ENCODE results near the gene DISP3.

The DISP3 gene

GRCh38 chr1:11550664-11551283 lies 71.8 kb downstream of the DISP3 start:
- no peak for DNase-seq

GRCh38 chr1:11558276-11558675 lies 79.3 kb downstream of the DISP3 start:
- no peak for DNase-seq

GRCh38 chr1:11558871-11559590 lies 80.1 kb downstream of the DISP3 start:
- no peak for DNase-seq

GRCh38 chr1:11559591-11559970 lies 80.6 kb downstream of the DISP3 start:
- DNase-seq: no peak

- no peak for DNase-seq
Observed at GRCh38 chr1:11560061-11560460, 81.1 kb downstream of the DISP3 start.

- no peak for DNase-seq
Observed at GRCh38 chr1:11561740-11562139, 82.8 kb downstream of the DISP3 start.

- DNase-seq: no peak
Observed at GRCh38 chr1:11562664-11563063, 83.7 kb downstream of the DISP3 start.

- DNase-seq: peak; percentile 56
Observed at GRCh38 chr1:11563560-11564069, 84.7 kb downstream of the DISP3 start.

GRCh38 chr1:11564237-11564636 lies 85.3 kb downstream of the DISP3 start:
- DNase-seq: no peak

- no peak for DNase-seq
Observed at GRCh38 chr1:11566042-11566850, 87.3 kb downstream of the DISP3 start.

GRCh38 chr1:11567244-11568065 lies 88.5 kb downstream of the DISP3 start:
- no peak for DNase-seq

GRCh38 chr1:11568687-11569086 lies 89.7 kb downstream of the DISP3 start:
- DNase-seq: no peak

GRCh38 chr1:11569551-11569950 lies 90.6 kb downstream of the DISP3 start:
- DNase-seq: no peak

GRCh38 chr1:11569954-11570353 lies 91.0 kb downstream of the DISP3 start:
- no peak for DNase-seq

GRCh38 chr1:11570821-11571380 lies 91.9 kb downstream of the DISP3 start:
- DNase-seq: no peak

GRCh38 chr1:11571906-11572616 lies 93.1 kb downstream of the DISP3 start:
- DNase-seq: peak; percentile 43

- DNase-seq: no peak
Observed at GRCh38 chr1:11573116-11573692, 94.2 kb downstream of the DISP3 start.

- DNase-seq: no peak
Observed at GRCh38 chr1:11575553-11575952, 96.6 kb downstream of the DISP3 start.

GRCh38 chr1:11576109-11576875 lies 97.3 kb downstream of the DISP3 start:
- DNase-seq: no peak

- no peak for DNase-seq
Observed at GRCh38 chr1:11578004-11578403, 99.0 kb downstream of the DISP3 start.

- DNase-seq: no peak
Observed at GRCh38 chr1:11579506-11579905, 100.6 kb downstream of the DISP3 start.

Measured in NCI-H510A (cell line).